ENCODE data around the gene ADAM22.

The ADAM22 gene

GRCh38 chr7:88034083-88034695 lies 100.1 kb downstream of the ADAM22 start:
- no peak overlapping the region for H3K4me3 ChIP-seq (ENCODE audit: low read depth in 1 of 2, low read length in 1 of 2)
- no peaks in the 10 kb centered on the region for H3K27me3 ChIP-seq
- H3K9me3 ChIP-seq, result peaks cover 8% of the 10 kb centered on the region
- H3K4me1 ChIP-seq (ENCODE audit: control insufficient read depth in 1 of 2, insufficient read depth in 1 of 2, low read depth in 1 of 2, low read length in 1 of 2), result no peaks in the 10 kb centered on the region
- no peak for TF ChIP-seq CTCF (IDR thresholded peaks at IDR 0.05)
- H3K36me3 ChIP-seq, result no peaks in the 10 kb centered on the region
- no peak overlapping the region for H3K27ac ChIP-seq

- Histone ChIP-seq H3K27ac (no peak overlapping the region), H3K9me3 (no peaks in the 10 kb centered on the region), H3K36me3 (no peaks in the 10 kb centered on the region), H3K4me1 (ENCODE audit: control insufficient read depth in 1 of 2, insufficient read depth in 1 of 2, low read depth in 1 of 2, low read length in 1 of 2) (no peaks in the 10 kb centered on the region), H3K4me3 (ENCODE audit: low read depth in 1 of 2, low read length in 1 of 2) (no peak overlapping the region), H3K27me3 (no peaks in the 10 kb centered on the region)
- TF ChIP-seq CTCF (IDR thresholded peaks at IDR 0.05), result no peak
These were observed 103.0 kb downstream of the ADAM22 start for GRCh38 chr7:88037050-88037449.

- Histone ChIP-seq H3K9me3 (no peaks in the 10 kb centered on the region), H3K4me1 (ENCODE audit: control insufficient read depth in 1 of 2, insufficient read depth in 1 of 2, low read depth in 1 of 2, low read length in 1 of 2) (no peaks in the 10 kb centered on the region), H3K36me3 (no peaks in the 10 kb centered on the region), H3K27me3 (no peaks in the 10 kb centered on the region), H3K4me3 (ENCODE audit: low read depth in 1 of 2, low read length in 1 of 2) (no peak overlapping the region), H3K27ac (no peak overlapping the region)
- TF ChIP-seq CTCF (IDR thresholded peaks at IDR 0.05), result no peak
These were observed 106.6 kb downstream of the ADAM22 start for GRCh38 chr7:88040694-88041093.

GRCh38 chr7:88041583-88041982 lies 107.5 kb downstream of the ADAM22 start:
- Histone ChIP-seq H3K4me1 (ENCODE audit: control insufficient read depth in 1 of 2, insufficient read depth in 1 of 2, low read depth in 1 of 2, low read length in 1 of 2) (no peaks in the 10 kb centered on the region), H3K36me3 (no peaks in the 10 kb centered on the region), H3K27me3 (no peaks in the 10 kb centered on the region), H3K4me3 (ENCODE audit: low read depth in 1 of 2, low read length in 1 of 2) (no peak overlapping the region), H3K27ac (no peak overlapping the region), H3K9me3 (no peaks in the 10 kb centered on the region)
- TF ChIP-seq CTCF (IDR thresholded peaks at IDR 0.05), result no peak

GRCh38 chr7:88042157-88042556 lies 108.1 kb downstream of the ADAM22 start:
- Histone ChIP-seq H3K4me1 (ENCODE audit: control insufficient read depth in 1 of 2, insufficient read depth in 1 of 2, low read depth in 1 of 2, low read length in 1 of 2) (no peaks in the 10 kb centered on the region), H3K4me3 (ENCODE audit: low read depth in 1 of 2, low read length in 1 of 2) (no peak overlapping the region), H3K36me3 (no peaks in the 10 kb centered on the region)

More at GRCh38 chr7:88042157-88042556, 108.1 kb downstream of the ADAM22 start:
- no peak overlapping the region for H3K27ac ChIP-seq
- H3K9me3 ChIP-seq, result no peaks in the 10 kb centered on the region
- no peaks in the 10 kb centered on the region for H3K27me3 ChIP-seq
- no peak for TF ChIP-seq CTCF (IDR thresholded peaks at IDR 0.05)

Data from neutrophil (primary cell).